Amniotic epithelial cell (primary cell): Measurements from ENCODE around the gene UBL4A.

ENCODE experiments used
- DNase-seq: peaks from one replicate; pipeline ENCODE4 v3.0.0-alpha.2; 2010; ENCODE audit warnings: low read depth

UBL4A gene

GRCh38 chrX:154437971-154438893, 48.2 kb downstream of the UBL4A start:
- no peak for DNase-seq

GRCh38 chrX:154436983-154437752, 49.2 kb downstream of the UBL4A start, which contains the start of gene GDI1:
TSS of gene GDI1 (plus strand) at chrX:154437154. CDS start at chrX:154437255, 101 bp downstream.
- DNase-seq, result no peak

- DNase-seq, result no peak
Observed at GRCh38 chrX:154436374-154436982, 49.9 kb downstream of the UBL4A start.

- DNase-seq, result no peak
Observed at GRCh38 chrX:154435171-154435733, 51.2 kb downstream of the UBL4A start.

- DNase-seq, result no peak
Observed at GRCh38 chrX:154434394-154435168, 51.8 kb downstream of the UBL4A start.
